ENCODE results near the gene PLA2G12A. TPM values are rescaled to one million over a fixed set of nuclear protein-coding genes. Genes with fewer than 3 reads are reported as not detected.

The PLA2G12A gene
- total RNA-seq, 1 experiment from 2014 or later: 47.3 TPM

GRCh38 chr4:109746728-109747127 is 16.9 kb upstream of the PLA2G12A start:
- WGBS (ENCODE audit: extremely low coverage, insufficient read length, low lambda C conversion rate): no CpG with 5 or more reads among the region's 2 CpGs
- H3T11ph ChIP-seq (ENCODE audit: low read length): no peak overlapping the region
- H3K4me2 ChIP-seq (ENCODE audit: insufficient read depth, insufficient read length, low read length): no peak overlapping the region

More at GRCh38 chr4:109746728-109747127, 16.9 kb upstream of the PLA2G12A start:
- Mint-ChIP-seq H3K4me1 (peaks cover 4 to 7% of the 10 kb centered on the region in 2 experiments; a peak in 2 of 4 replicates), H3K27ac (no peak overlapping the region), H3K36me3 (ENCODE audit: insufficient read depth in 1 of 3, low read depth in 3 of 3) (no peaks in the 10 kb centered on the region), H3K4me3 (no peak overlapping the region), H3K27me3 (ENCODE audit: low read depth) (no peaks in the 10 kb centered on the region; the same call in 1 of the 2 replicates), H3K9me3 (no peaks in the 10 kb centered on the region)
- no peak overlapping the region for H3K18ac ChIP-seq (ENCODE audit: insufficient read length, low read depth, low read length)
- no peak overlapping the region for H3K14ac ChIP-seq (ENCODE audit: insufficient read depth, low read length)
- H4K8ac ChIP-seq (replicated peaks; ENCODE audit: insufficient read length, low read depth, low read length): no peak overlapping the region
- no peak overlapping the region for H2BK120ac ChIP-seq (ENCODE audit: low read depth, low read length, poor library complexity, severe bottlenecking)
- no peak overlapping the region for H4K91ac ChIP-seq (ENCODE audit: insufficient read length, low read depth, low read length)
- no peaks in the 10 kb centered on the region for H3K27me3 ChIP-seq (ENCODE audit: insufficient read depth, low read length)
- no peak overlapping the region for H2AK5ac ChIP-seq (ENCODE audit: insufficient read length, low read length)
- H4K20me1 ChIP-seq (ENCODE audit: control insufficient read depth, insufficient read depth, insufficient read length): no peaks in the 10 kb centered on the region
- no peak overlapping the region for H2BK5ac ChIP-seq (ENCODE audit: insufficient read length, low read length)
- H2BK20ac ChIP-seq (ENCODE audit: low read depth, low read length, poor library complexity, severe bottlenecking): no peak overlapping the region
- no peaks in the 10 kb centered on the region for H3K4me1 ChIP-seq (ENCODE audit: insufficient read depth, low read length)
- H2AFZ ChIP-seq (ENCODE audit: low read length): no peak overlapping the region
- H3K9me3 ChIP-seq (ENCODE audit: control insufficient read depth, low read depth, low read length): no peaks in the 10 kb centered on the region
- no peak overlapping the region for H3K56ac ChIP-seq (ENCODE audit: insufficient read length, low read depth, low read length)
- no peak overlapping the region for H2BK12ac ChIP-seq (ENCODE audit: insufficient read length, low read depth, low read length)
- no peak overlapping the region for H3K27ac ChIP-seq (ENCODE audit: insufficient read length, low read depth, low read length)
- DNase-seq: no peak
- no peak overlapping the region for H3K9ac ChIP-seq (ENCODE audit: extremely low read depth, insufficient read length, low read length)
- H2BK15ac ChIP-seq (ENCODE audit: low read depth, low read length): no peak overlapping the region
- H4K5ac ChIP-seq (ENCODE audit: insufficient read length, low read depth, low read length): no peak overlapping the region
- no peaks in the 10 kb centered on the region for H3K23me2 ChIP-seq (ENCODE audit: insufficient read length, low read depth, low read length, poor library complexity, severe bottlenecking)
- H3K79me1 ChIP-seq (ENCODE audit: insufficient read depth, low read depth, low read length, poor library complexity, severe bottlenecking): no peaks in the 10 kb centered on the region
- H3K79me2 ChIP-seq (ENCODE audit: insufficient read depth, low read length): no peaks in the 10 kb centered on the region
- TF ChIP-seq, protein P1, sequence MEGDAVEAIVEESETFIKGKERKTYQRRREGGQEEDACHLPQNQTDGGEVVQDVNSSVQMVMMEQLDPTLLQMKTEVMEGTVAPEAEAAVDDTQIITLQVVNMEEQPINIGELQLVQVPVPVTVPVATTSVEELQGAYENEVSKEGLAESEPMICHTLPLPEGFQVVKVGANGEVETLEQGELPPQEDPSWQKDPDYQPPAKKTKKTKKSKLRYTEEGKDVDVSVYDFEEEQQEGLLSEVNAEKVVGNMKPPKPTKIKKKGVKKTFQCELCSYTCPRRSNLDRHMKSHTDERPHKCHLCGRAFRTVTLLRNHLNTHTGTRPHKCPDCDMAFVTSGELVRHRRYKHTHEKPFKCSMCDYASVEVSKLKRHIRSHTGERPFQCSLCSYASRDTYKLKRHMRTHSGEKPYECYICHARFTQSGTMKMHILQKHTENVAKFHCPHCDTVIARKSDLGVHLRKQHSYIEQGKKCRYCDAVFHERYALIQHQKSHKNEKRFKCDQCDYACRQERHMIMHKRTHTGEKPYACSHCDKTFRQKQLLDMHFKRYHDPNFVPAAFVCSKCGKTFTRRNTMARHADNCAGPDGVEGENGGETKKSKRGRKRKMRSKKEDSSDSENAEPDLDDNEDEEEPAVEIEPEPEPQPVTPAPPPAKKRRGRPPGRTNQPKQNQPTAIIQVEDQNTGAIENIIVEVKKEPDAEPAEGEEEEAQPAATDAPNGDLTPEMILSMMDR (conservative IDR thresholded peaks at IDR 0.05): no peak
- H3K23ac ChIP-seq (ENCODE audit: insufficient read length, low read depth, low read length): no peak overlapping the region
- H3K4ac ChIP-seq (ENCODE audit: low read depth, low read length): no peak overlapping the region

Data from H9 (cell line).